Adrenal gland (tissue), 12 donors: ENCODE data around the gene TMEM114. TPM values are rescaled to one million over a fixed set of nuclear protein-coding genes. Genes with fewer than 3 reads are reported as not detected.

Source experiments
- DNase-seq, 7 donors: peaks; one replicate each; pipeline ENCODE4 v3.0.0-alpha.2; 2019 to 2020
- H3K27ac ChIP-seq, 5 donors: fragments of 200-600 bp; sonication (generic) in 4 of 5; 1 replicate in 3 of 5; 2 replicates in 2 of 5; pipeline versions ENCODE4 v1.5.1 to v1.8.0; 2016 to 2020; ENCODE audit warnings: mild to moderate bottlenecking in 1 of 5
- H3K27me3 ChIP-seq: fragments of 200-600 bp; 2 replicates; pipeline ENCODE4 v1.8.0; 2021
- H3K36me3 ChIP-seq, 2 donors: fragments of 200-600 bp; replicated peaks in 1 of 2; 1 replicate in 1 of 2; 2 replicates in 1 of 2; pipeline versions ENCODE4 v1.5.1 to v1.8.0; 2018 to 2022
- H3K4me1 ChIP-seq, 2 donors: fragments of 200-600 bp; replicated peaks in 1 of 2; 1 replicate in 1 of 2; 2 replicates in 1 of 2; pipeline versions ENCODE4 v1.5.1 to v1.8.0; 2018 to 2021
- H3K4me3 ChIP-seq, 4 donors: fragments of 200-600 bp; sonication (generic) in 3 of 4; one replicate each; pipeline ENCODE4 v1.5.1; 2016 to 2018
- H3K9me3 ChIP-seq, 3 donors: fragments of 200-600 bp; sonication (generic) in 1 of 3; replicated peaks in 1 of 3; 1 replicate in 2 of 3; 2 replicates in 1 of 3; pipeline versions ENCODE4 v1.5.1 to v1.8.0; 2016 to 2021
- CTCF ChIP-seq, 6 experiments: fragments of 450-650 bp in 4 of 6; fragments of 200-600 bp in 2 of 6; sonication (generic) in 1 of 6; IDR thresholded peaks; 1 replicate in 5 of 6; 2 replicates in 1 of 6; pipeline versions ENCODE4 v1.5.1 to v1.8.0; 2016 to 2021; ENCODE audit warnings: antibody characterized with exemption in 6 of 6, mild to moderate bottlenecking in 2 of 6, moderate library complexity in 1 of 6
- POLR2A ChIP-seq, 2 donors: fragments of 450-650 bp; IDR thresholded peaks; one replicate each; pipeline ENCODE4 v1.6.1; 2017; ENCODE audit warnings: antibody characterized with exemption in 2 of 2, mild to moderate bottlenecking in 2 of 2, moderate library complexity in 1 of 2
- WGBS, 4 donors: extraction: QIAGEN DNeasy Blood & Tissue Kit in 2 of 4; methylation state at CpG; one replicate each; pipeline versions ENCODE4 v1.1.5 to v1.1.7; 2013 to 2017; 5-methylcytosine and 5-hydroxymethylcytosine counted together
- intact Hi-C, 2 donors: fragments of 100-400 bp; cut with DNase I; formaldehyde crosslinking; loops; one replicate each; pipeline versions ENCODE4 v1.14.1 to v1.15.0; 2022 to 2023
- polyA plus RNA-seq, 3 donors: library from polyadenylated mRNA; stranded (reverse); fragments of 200-250 nt in 2 of 3; fragments of 350-450 nt in 1 of 3; fragmentation: Illumina TruSeq in 1 of 3; extraction: RNeasy Lipid Tissue Mini Kit (QIAGEN cat#74804) in 1 of 3; gene quantifications; one replicate each; pipeline ENCODE4 v1.2.3, GENCODE V29; 2013 to 2014
- total RNA-seq, 9 donors: library from RNA; depleted of rRNA in 4 of 9; stranded (reverse); fragments of >200 nt in 4 of 9; fragments of 120-200 nt in 1 of 9; fragmentation: NEBNext Ultra II Directional in 1 of 9; extraction: Animal tissue kit (Norgen Biotek cat#: 25700) in 1 of 9; gene quantifications; one replicate each; pipeline versions ENCODE4 v1.1.0 to v1.2.4, GENCODE V29; 2013 to 2023
- donor health status: healthy with polysubstance abuse.
- donor health status: Bipolar disorder and iron deficiency.
- donor health status: DM: yes; HTN: yes; CAD: no.
- donor health status: DM: no; HTN: no; CAD: no.
- donor health status: DM: no; HTN: no; CAD: no.
- donor health status: DM: yes; HTN: yes; CAD: no.

The TMEM114 gene
- total and polyA plus RNA-seq, 12 donors, result 0.24 to 1.1 TPM; not detected in 10

GRCh38 chr16:8530752-8531384 is 59.4 kb downstream of the TMEM114 start:
- DNase-seq, result no peak
- 61 to 79% (median 70%) methylated on average over 5 of the region's 5 CpGs for WGBS, 4 donors
- Histone ChIP-seq H3K27me3 (no peaks in the 10 kb centered on the region), H3K4me3 (no peak overlapping the region), H3K36me3 (no peaks in the 10 kb centered on the region), H3K4me1 (no peaks in the 10 kb centered on the region), H3K27ac (no peak overlapping the region), H3K9me3 (no peaks in the 10 kb centered on the region)
- intact Hi-C loops, result no loop called here
- TF ChIP-seq POLR2A (IDR thresholded peaks at IDR 0.05) (no peak), CTCF (IDR thresholded peaks at IDR 0.05) (no peak)

- no peak for TF ChIP-seq CTCF (IDR thresholded peaks at IDR 0.05)
- TF ChIP-seq POLR2A (IDR thresholded peaks at IDR 0.05), result no peak
- no peak for DNase-seq
- Histone ChIP-seq H3K9me3 (no peaks in the 10 kb centered on the region), H3K36me3 (no peaks in the 10 kb centered on the region), H3K4me3 (no peak overlapping the region), H3K27me3 (no peaks in the 10 kb centered on the region), H3K27ac (no peak overlapping the region), H3K4me1 (no peaks in the 10 kb centered on the region)
- 70 to 81% (median 73%) methylated on average over 5 of the region's 5 CpGs for WGBS, 4 donors
- intact Hi-C loops, result no loop called here
These were observed 61.8 kb downstream of the TMEM114 start for GRCh38 chr16:8528471-8528870.

- 67 to 76% (median 74%) methylated on average over 6 of the region's 6 CpGs for WGBS, 4 donors
- Histone ChIP-seq H3K9me3 (no peaks in the 10 kb centered on the region), H3K4me3 (no peak overlapping the region), H3K27ac (no peak overlapping the region), H3K4me1 (no peaks in the 10 kb centered on the region), H3K27me3 (no peaks in the 10 kb centered on the region), H3K36me3 (no peaks in the 10 kb centered on the region)
- intact Hi-C loops, result no loop called here
- no peak for DNase-seq
- TF ChIP-seq CTCF (IDR thresholded peaks at IDR 0.05), result no peak
- TF ChIP-seq POLR2A (IDR thresholded peaks at IDR 0.05), result no peak
These were observed 66.4 kb downstream of the TMEM114 start for GRCh38 chr16:8523932-8524331.

- Histone ChIP-seq H3K4me3 (no peak overlapping the region), H3K36me3 (no peaks in the 10 kb centered on the region)
- intact Hi-C loops, result no loop called here
These were observed 67.6 kb downstream of the TMEM114 start for GRCh38 chr16:8522757-8523156.

More at GRCh38 chr16:8522757-8523156, 67.6 kb downstream of the TMEM114 start:
- DNase-seq, result no peak
- no peak overlapping the region for H3K27ac ChIP-seq
- no peak for TF ChIP-seq POLR2A (IDR thresholded peaks at IDR 0.05)
- TF ChIP-seq CTCF (IDR thresholded peaks at IDR 0.05), result no peak
- H3K4me1 ChIP-seq, result no peaks in the 10 kb centered on the region
- no peaks in the 10 kb centered on the region for H3K27me3 ChIP-seq
- WGBS, 4 donors, result 60 to 76% (median 64%) methylated on average over 7 of the region's 7 CpGs
- no peaks in the 10 kb centered on the region for H3K9me3 ChIP-seq
